Right lobe of liver (tissue), 4 donors: ENCODE results near the gene STKLD1.

Source experiments
- CTCF ChIP-seq, 4 donors: fragments of 200-600 bp in 3 of 4; fragments of 450-650 bp in 1 of 4; IDR thresholded peaks; one replicate each; pipeline versions ENCODE4 v1.5.1 to v1.8.0; 2016 to 2022; ENCODE audit warnings: antibody characterized with exemption in 4 of 4, mild to moderate bottlenecking in 2 of 4
- POLR2A ChIP-seq: fragments of 450-650 bp; IDR thresholded peaks from one replicate; pipeline ENCODE4 v1.6.1; 2017; ENCODE audit warnings: antibody characterized with exemption, mild to moderate bottlenecking
- donor health status: DM: no; HTN: no; CAD: no.
- donor health status: DM: no; HTN: no; CAD: no.
- donor health status: DM: no; HTN: yes; CAD: no.

- TF ChIP-seq CTCF (IDR thresholded peaks at IDR 0.05) (peak in 1 of 4 donors; percentile 4), POLR2A (no peak)
These were observed 73.6 kb downstream of the STKLD1 start for GRCh38 chr9:133449760-133450159.
